ENCODE measurements around the gene TEAD1. TPM values are rescaled to one million over a fixed set of nuclear protein-coding genes. Genes with fewer than 3 reads are reported as not detected.

The TEAD1 gene
- total RNA-seq, 1 donor from 2014 or later = 103 TPM

GRCh38 chr11:12662101-12662689 lies 12.0 kb upstream of the TEAD1 start:
- intact Hi-C loops (cut with DNase I) = no loop called here

GRCh38 chr11:12664385-12664784 lies 9.8 kb upstream of the TEAD1 start:
- intact Hi-C loops (cut with DNase I) = no loop called here
- no peak for DNase-seq (ENCODE audit: low spot score)

More at GRCh38 chr11:12662101-12662689, 12.0 kb upstream of the TEAD1 start:
- DNase-seq (ENCODE audit: low spot score) = no peak

GRCh38 chr11:12666915-12667314 lies 7.3 kb upstream of the TEAD1 start:
- intact Hi-C loops (cut with DNase I) = no loop called here

GRCh38 chr11:12667646-12668045 lies 6.6 kb upstream of the TEAD1 start:
- intact Hi-C loops (cut with DNase I) = no loop called here

More at GRCh38 chr11:12666915-12667314, 7.3 kb upstream of the TEAD1 start:
- no peak for DNase-seq (ENCODE audit: low spot score)

GRCh38 chr11:12668166-12668565 lies 6.1 kb upstream of the TEAD1 start:
- no peak for DNase-seq (ENCODE audit: low spot score)
- intact Hi-C loops (cut with DNase I) = no loop called here

More at GRCh38 chr11:12667646-12668045, 6.6 kb upstream of the TEAD1 start:
- DNase-seq (ENCODE audit: low spot score) = no peak

- DNase-seq (ENCODE audit: low spot score) = no peak
- intact Hi-C loops (cut with DNase I) = loop anchor here (5.0 kb wide), 3 partner anchors 142 to 258 kb away; no protein-coding TSS in a partner anchor
These were observed 4.3 kb upstream of the TEAD1 start for GRCh38 chr11:12669930-12670329.

- intact Hi-C loops (cut with DNase I) = loop anchor here (5.0 kb wide), 3 partner anchors 141 to 259 kb away; no protein-coding TSS in a partner anchor
- DNase-seq (ENCODE audit: low spot score) = no peak
These were observed 2.9 kb upstream of the TEAD1 start for GRCh38 chr11:12671370-12671769.

- DNase-seq (ENCODE audit: low spot score) = no peak
- intact Hi-C loops (cut with DNase I) = loop anchor here (5.0 kb wide), 3 partner anchors 139 to 261 kb away; no protein-coding TSS in a partner anchor
These were observed 659 bp upstream of the TEAD1 start for GRCh38 chr11:12673601-12673923.

- DNase-seq (ENCODE audit: low spot score) = no peak
- intact Hi-C loops (cut with DNase I) = loop anchor here (2.0 to 5.0 kb wide), 4 partner anchors 18 to 262 kb away; no protein-coding TSS in a partner anchor
These were observed 332 bp downstream of the TEAD1 start for GRCh38 chr11:12674571-12674935.

GRCh38 chr11:12674936-12675696 lies 895 bp downstream of the TEAD1 start:
- intact Hi-C loops (cut with DNase I) = loop anchor here (2.0 to 5.0 kb wide), 6 partner anchors 18 to 298 kb away; partner anchors contain the start of gene PARVA
- peak; percentile 75 for DNase-seq (ENCODE audit: low spot score)

- intact Hi-C loops (cut with DNase I) = loop anchor here (2.0 to 5.0 kb wide), 3 partner anchors 17 to 299 kb away; partner anchors contain the start of gene PARVA
- no peak for DNase-seq (ENCODE audit: low spot score)
These were observed 1.9 kb downstream of the TEAD1 start for GRCh38 chr11:12675951-12676711.

- intact Hi-C loops (cut with DNase I) = loop anchor here (5.0 kb wide), 2 partner anchors 210 to 300 kb away; partner anchors contain the start of gene PARVA
- no peak for DNase-seq (ENCODE audit: low spot score)
These were observed 2.9 kb downstream of the TEAD1 start for GRCh38 chr11:12677131-12677530.

- DNase-seq (ENCODE audit: low spot score) = no peak
- intact Hi-C loops (cut with DNase I) = loop anchor here (5.0 kb wide), 2 partner anchors 209 to 301 kb away; partner anchors contain the start of gene PARVA
These were observed 3.9 kb downstream of the TEAD1 start for GRCh38 chr11:12678092-12678491.

- intact Hi-C loops (cut with DNase I) = loop anchor here (5.0 kb wide), 2 partner anchors 208 to 302 kb away; partner anchors contain the start of gene PARVA
These were observed 4.8 kb downstream of the TEAD1 start for GRCh38 chr11:12678991-12679390.

GRCh38 chr11:12679471-12679870 lies 5.2 kb downstream of the TEAD1 start:
- DNase-seq (ENCODE audit: low spot score) = no peak
- intact Hi-C loops (cut with DNase I) = loop anchor here (5.0 kb wide), 2 partner anchors 208 to 302 kb away; partner anchors contain the start of gene PARVA

More at GRCh38 chr11:12678991-12679390, 4.8 kb downstream of the TEAD1 start:
- DNase-seq (ENCODE audit: low spot score) = no peak

- DNase-seq (ENCODE audit: low spot score) = peak; percentile 89
- intact Hi-C loops (cut with DNase I) = loop anchor here (5.0 kb wide), 1 partner anchor 92 kb away; no protein-coding TSS in a partner anchor
These were observed 6.2 kb downstream of the TEAD1 start for GRCh38 chr11:12680246-12680939.

- no peak for DNase-seq (ENCODE audit: low spot score)
- intact Hi-C loops (cut with DNase I) = loop anchor here (5.0 kb wide), 1 partner anchor 91 kb away; no protein-coding TSS in a partner anchor
These were observed 6.7 kb downstream of the TEAD1 start for GRCh38 chr11:12680940-12681258.

- intact Hi-C loops (cut with DNase I) = loop anchor here (5.0 kb wide), 1 partner anchor 91 kb away; no protein-coding TSS in a partner anchor
- no peak for DNase-seq (ENCODE audit: low spot score)
These were observed 7.2 kb downstream of the TEAD1 start for GRCh38 chr11:12681466-12681865.

GRCh38 chr11:12682288-12682687 lies 8.1 kb downstream of the TEAD1 start:
- intact Hi-C loops (cut with DNase I) = loop anchor here (5.0 kb wide), 1 partner anchor 90 kb away; no protein-coding TSS in a partner anchor

More at GRCh38 chr11:12682288-12682687, 8.1 kb downstream of the TEAD1 start:
- DNase-seq (ENCODE audit: low spot score) = no peak
